Sigmoid colon (tissue), 7 donors: ENCODE results near the gene ORM1. TPM values are rescaled to one million over a fixed set of nuclear protein-coding genes. Genes with fewer than 3 reads are reported as not detected.

Experiments
- DNase-seq: peaks from one replicate; pipeline ENCODE4 v3.0.0-alpha.2; 2019
- H3K27ac ChIP-seq, 4 donors: fragments of 200-600 bp; sonication (generic); one replicate each; pipeline ENCODE4 v1.5.1; 2016 to 2019; ENCODE audit warnings: mild to moderate bottlenecking in 1 of 4
- H3K27me3 ChIP-seq, 3 donors: fragments of 200-600 bp; sonication (generic); one replicate each; pipeline ENCODE4 v1.5.1; 2019; ENCODE audit warnings: mild to moderate bottlenecking in 1 of 3
- H3K36me3 ChIP-seq, 4 donors: fragments of 200-600 bp; sonication (generic); one replicate each; pipeline ENCODE4 v1.5.1; 2016 to 2019
- H3K4me1 ChIP-seq, 4 donors: fragments of 200-600 bp; sonication (generic); one replicate each; pipeline ENCODE4 v1.5.1; 2017 to 2019
- H3K4me3 ChIP-seq, 4 donors: fragments of 200-600 bp; sonication (generic); one replicate each; pipeline ENCODE4 v1.5.1; 2017 to 2019; ENCODE audit warnings: mild to moderate bottlenecking in 2 of 4, moderate library complexity in 1 of 4
- H3K9me3 ChIP-seq, 4 donors: fragments of 200-600 bp in 3 of 4; sonication (generic) in 3 of 4; one replicate each; pipeline versions ENCODE4 v1.5.1 to v1.6.1; 2013 to 2019
- CTCF ChIP-seq, 4 experiments: fragments of 450-650 bp in 3 of 4; fragments of 200-600 bp in 1 of 4; IDR thresholded peaks; one replicate each; pipeline ENCODE4 v1.5.1; 2016 to 2019; ENCODE audit warnings: antibody characterized with exemption in 4 of 4, mild to moderate bottlenecking in 3 of 4, moderate library complexity in 2 of 4
- EP300 ChIP-seq, 4 donors: sonication (generic); formaldehyde crosslinking; IDR thresholded peaks; one replicate each; pipeline ENCODE4 v1.6.1; 2017; ENCODE audit warnings: antibody characterized with exemption in 4 of 4
- POLR2A ChIP-seq, 2 donors: fragments of 450-650 bp; IDR thresholded peaks; one replicate each; pipeline ENCODE4 v1.6.1; 2016; ENCODE audit warnings: antibody characterized with exemption in 2 of 2, mild to moderate bottlenecking in 2 of 2, moderate library complexity in 2 of 2
- POLR2AphosphoS5 ChIP-seq, 4 donors: sonication (generic); formaldehyde crosslinking; IDR thresholded peaks; one replicate each; pipeline ENCODE4 v1.6.1; 2017; ENCODE audit warnings: antibody characterized with exemption in 4 of 4
- WGBS, 2 donors: extraction: QIAGEN DNeasy Blood & Tissue Kit; methylation state at CpG; one replicate each; pipeline ENCODE4 v1.1.7; 2013; 5-methylcytosine and 5-hydroxymethylcytosine counted together
- intact Hi-C: fragments of 100-400 bp; cut with DNase I; formaldehyde crosslinking; loops from one replicate; pipeline ENCODE4 v1.15.1; 2023
- polyA plus RNA-seq, 3 donors: library from polyadenylated mRNA; stranded (reverse); fragments of 200-250 nt; gene quantifications; one replicate each; pipeline ENCODE4 v1.2.3, GENCODE V29; 2013
- total RNA-seq, 4 donors: library from RNA; depleted of rRNA; stranded (reverse); fragments of >200 nt; gene quantifications; one replicate each; pipeline ENCODE4 v1.1.0, GENCODE V29; 2016
- donor health status: healthy with polysubstance abuse.
- donor health status: Bipolar disorder and iron deficiency.
- donor health status: healthy.

The ORM1 gene
- total and polyA plus RNA-seq, 7 donors = 1.1 to 1.8 TPM; not detected in 5

DNA sequence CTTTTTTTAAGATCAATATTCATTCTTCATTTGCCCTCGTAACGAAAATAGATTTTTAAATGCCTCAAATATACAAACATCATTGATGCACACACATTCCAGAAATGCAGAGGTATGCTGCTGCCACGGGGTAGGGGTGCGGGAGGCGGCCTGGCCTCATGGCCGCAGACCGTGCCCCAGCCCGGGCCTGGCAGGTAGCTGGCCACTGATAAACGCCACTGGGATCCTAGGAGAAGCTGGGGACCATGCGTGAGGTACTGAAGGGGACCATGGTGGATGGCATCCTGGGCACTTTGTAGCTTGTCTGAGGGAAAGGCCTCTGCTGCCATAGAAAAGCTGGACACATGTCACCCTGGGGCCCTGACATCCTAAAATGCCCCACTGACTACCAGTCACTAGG lies 13.3 kb downstream of the ORM1 start:
- DNase-seq = no peak
- H3K27ac ChIP-seq = no peak overlapping the region
- TF ChIP-seq EP300 (IDR thresholded peaks at IDR 0.05) (no peak), POLR2AphosphoS5 (IDR thresholded peaks at IDR 0.05) (no peak), POLR2A (IDR thresholded peaks at IDR 0.05) (no peak), CTCF (IDR thresholded peaks at IDR 0.05) (no peak)
- H3K9me3 ChIP-seq = no peaks in the 10 kb centered on the region
- 81% methylated on average over 10 of the region's 10 CpGs for WGBS, 2 donors
- intact Hi-C loops = no loop called here
- no peak overlapping the region for H3K4me3 ChIP-seq
- H3K4me1 ChIP-seq = no peaks in the 10 kb centered on the region
- no peaks in the 10 kb centered on the region for H3K27me3 ChIP-seq
- peaks cover 9 to 52% (median 23%) of the 10 kb centered on the region in 4 donors for H3K36me3 ChIP-seq

GRCh38 chr9:114336699-114337395 lies 13.9 kb downstream of the ORM1 start:
- 92 to 94% methylated on average over 23 of the region's 23 CpGs for WGBS, 2 donors
- H3K36me3 ChIP-seq = peaks cover 9 to 59% (median 26%) of the 10 kb centered on the region in 4 donors
- no peaks in the 10 kb centered on the region for H3K4me1 ChIP-seq
- no peaks in the 10 kb centered on the region for H3K9me3 ChIP-seq
- no peak for DNase-seq
- intact Hi-C loops = no loop called here
- no peak overlapping the region for H3K27ac ChIP-seq
- no peak overlapping the region for H3K4me3 ChIP-seq
- H3K27me3 ChIP-seq = no peaks in the 10 kb centered on the region
- TF ChIP-seq POLR2AphosphoS5 (IDR thresholded peaks at IDR 0.05) (no peak), POLR2A (IDR thresholded peaks at IDR 0.05) (no peak), CTCF (IDR thresholded peaks at IDR 0.05) (no peak), EP300 (IDR thresholded peaks at IDR 0.05) (no peak)

- Histone ChIP-seq H3K27me3 (no peaks in the 10 kb centered on the region), H3K4me1 (peaks cover 0 to 4% (median 2%) of the 10 kb centered on the region in 4 donors), H3K27ac (no peak overlapping the region), H3K4me3 (no peak overlapping the region), H3K9me3 (no peaks in the 10 kb centered on the region), H3K36me3 (peaks cover 15 to 72% (median 26%) of the 10 kb centered on the region in 4 donors)
- TF ChIP-seq EP300 (IDR thresholded peaks at IDR 0.05) (no peak), POLR2AphosphoS5 (IDR thresholded peaks at IDR 0.05) (no peak), POLR2A (IDR thresholded peaks at IDR 0.05) (no peak), CTCF (IDR thresholded peaks at IDR 0.05) (no peak)
- DNase-seq = no peak
- 90 to 96% methylated on average over 2 of the region's 2 CpGs for WGBS, 2 donors
- intact Hi-C loops = no loop called here
Observed at GRCh38 chr9:114338187-114338586, 15.3 kb downstream of the ORM1 start.

GRCh38 chr9:114339130-114339908 lies 16.4 kb downstream of the ORM1 start:
- no peak overlapping the region for H3K4me3 ChIP-seq

More at GRCh38 chr9:114339130-114339908, 16.4 kb downstream of the ORM1 start:
- Histone ChIP-seq H3K36me3 (peaks cover 16 to 79% (median 26%) of the 10 kb centered on the region in 4 donors), H3K27ac (no peak overlapping the region), H3K4me1 (peaks cover 0 to 14% (median 13%) of the 10 kb centered on the region in 4 donors), H3K9me3 (no peaks in the 10 kb centered on the region), H3K27me3 (no peaks in the 10 kb centered on the region)
- DNase-seq = peak; percentile 76
- intact Hi-C loops = no loop called here
- WGBS, 2 donors = 84 to 86% methylated on average over 16 of the region's 16 CpGs
- TF ChIP-seq EP300 (IDR thresholded peaks at IDR 0.05) = no peak
- peak; percentile 45 to 77 (median 66) for TF ChIP-seq CTCF (IDR thresholded peaks at IDR 0.05)
- TF ChIP-seq POLR2AphosphoS5 (IDR thresholded peaks at IDR 0.05) = no peak
- no peak for TF ChIP-seq POLR2A (IDR thresholded peaks at IDR 0.05)
